Karpas-422 (cell line): ENCODE measurements around the gene NPTXR. TPM values are rescaled to one million over a fixed set of nuclear protein-coding genes. Genes with fewer than 3 reads are reported as not detected.
"Not testable (repeated sequence)": the region's sequence is repeated elsewhere in the genome, so short reads cannot be mapped to it uniquely, and the experiment has no call there.

Experiments
- DNase-seq: peaks from one replicate; pipeline ENCODE4 v3.0.0-alpha.2; 2015
- H2AFZ ChIP-seq: fragments of 200-600 bp; sonication (generic); 2 replicates; pipeline ENCODE4 v1.6.1; 2014; ENCODE audit warnings: antibody characterized with exemption, low read length, mixed read lengths
- H3K27ac ChIP-seq: fragments of 200-600 bp; sonication (generic); 2 replicates; pipeline ENCODE4 v1.5.1; 2014; ENCODE audit warnings: mild to moderate bottlenecking, low read length, moderate library complexity
- H3K27me3 ChIP-seq: fragments of 200-600 bp; sonication (generic); 2 replicates; pipeline ENCODE4 v1.6.1; 2014; ENCODE audit warnings: low read length, mixed read lengths
- H3K36me3 ChIP-seq: fragments of 200-600 bp; sonication (generic); 2 replicates; pipeline ENCODE4 v1.6.1; 2014; ENCODE audit warnings: low read length, mixed read lengths; ENCODE audit not compliant: insufficient read depth
- H3K4me1 ChIP-seq: fragments of 200-600 bp; sonication (generic); 2 replicates; pipeline ENCODE4 v1.6.1; 2014; ENCODE audit warnings: mild to moderate bottlenecking, low read length, mixed read lengths
- H3K4me2 ChIP-seq: fragments of 200-600 bp; sonication (generic); 2 replicates; pipeline ENCODE4 v1.6.1; 2014; ENCODE audit warnings: low read length, low read depth, mild to moderate bottlenecking; ENCODE audit not compliant: poor library complexity, severe bottlenecking
- H3K4me3 ChIP-seq: fragments of 200-600 bp; sonication (generic); 2 replicates; pipeline ENCODE4 v1.5.1; 2014; ENCODE audit warnings: mild to moderate bottlenecking, antibody characterized with exemption, low read length, mixed read lengths
- H3K79me2 ChIP-seq: fragments of 200-600 bp; sonication (generic); 2 replicates; pipeline ENCODE4 v1.6.1; 2014; ENCODE audit warnings: mild to moderate bottlenecking, low read length, mixed read lengths
- H3K9ac ChIP-seq: fragments of 200-600 bp; sonication (generic); 2 replicates; pipeline ENCODE4 v1.6.0; 2014; ENCODE audit warnings: low read length
- H3K9me2 ChIP-seq: fragments of 200-600 bp; sonication (generic), shearing (Covaris generic); replicated peaks from 2 replicates; pipeline ENCODE4 v1.6.0; 2014; ENCODE audit warnings: mild to moderate bottlenecking, low read length, moderate library complexity; ENCODE audit not compliant: insufficient read depth
- H3K9me3 ChIP-seq: fragments of 300-700, 200-600 bp; sonication (generic); 2 replicates; pipeline ENCODE4 v1.6.1; 2014; ENCODE audit warnings: low read length, mixed read lengths
- H4K20me1 ChIP-seq: fragments of 200-600 bp; sonication (generic); 2 replicates; pipeline ENCODE4 v1.6.1; 2014; ENCODE audit warnings: mild to moderate bottlenecking, antibody characterized with exemption, low read length, low read depth; ENCODE audit not compliant: insufficient read depth
- total RNA-seq: library from RNA; depleted of rRNA; stranded (reverse); fragments of >200 nt; shearing (Covaris generic); gene quantifications from 2 replicates; pipeline ENCODE4 v1.2.3, GENCODE V29; 2014; ENCODE audit warnings: low replicate concordance

The NPTXR gene
- total RNA-seq, 1 experiment from 2014 or later, result not detected

DNA sequence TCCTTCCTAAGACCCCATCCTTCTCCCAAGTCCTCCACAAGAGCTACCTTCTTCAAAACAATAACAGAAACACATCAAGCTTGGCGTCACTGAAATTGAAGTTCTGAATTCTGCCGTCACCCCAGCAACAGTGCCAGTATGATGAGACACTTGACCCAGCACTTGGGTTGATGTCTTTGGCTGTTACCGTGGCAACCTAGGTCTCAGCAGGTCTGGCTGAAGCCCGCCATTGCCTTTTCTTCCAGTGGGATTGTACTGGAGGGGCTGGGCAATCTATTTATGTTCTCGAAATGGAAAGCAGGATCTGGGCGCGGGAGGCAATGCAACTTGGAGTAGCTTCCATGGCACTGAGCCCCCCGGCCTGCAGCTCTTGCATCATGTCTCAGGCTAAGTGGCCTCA, 23.8 kb downstream of the NPTXR start:
- Histone ChIP-seq H3K4me1 (no peaks in the 10 kb centered on the region), H3K4me2 (no peak overlapping the region), H3K9me2 (no peaks in the 10 kb centered on the region)

DNA sequence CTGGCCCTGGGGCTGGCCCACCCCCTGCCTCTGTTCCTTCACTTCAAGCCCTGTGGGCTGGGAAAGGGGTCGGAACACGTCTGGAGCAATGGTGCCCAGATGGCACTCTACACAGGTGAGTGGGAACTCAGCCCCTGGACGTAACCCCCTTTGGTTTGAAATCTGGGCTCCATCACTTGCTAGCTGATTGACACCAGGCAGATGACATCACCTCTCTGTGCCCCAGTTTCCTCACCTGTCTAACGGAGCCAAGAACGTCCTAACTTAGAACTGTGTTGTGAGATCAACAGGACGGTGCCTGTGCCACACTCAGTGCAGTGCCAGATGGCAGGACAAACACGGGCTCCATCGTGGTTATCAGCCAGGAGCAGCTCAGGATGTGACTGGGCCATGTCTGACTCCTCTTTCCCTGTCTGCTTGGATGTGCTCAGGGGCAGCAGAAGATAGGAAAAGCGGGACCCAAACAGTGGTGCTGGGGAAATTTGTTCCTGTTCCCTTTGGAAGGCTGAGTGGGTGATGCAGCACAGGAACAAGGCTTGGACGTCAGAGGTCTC, 24.4 kb downstream of the NPTXR start:
- no peak overlapping the region for H3K4me2 ChIP-seq
- H3K27ac ChIP-seq, result no peak overlapping the region
- no peak overlapping the region for H3K4me3 ChIP-seq
- no peaks in the 10 kb centered on the region for H3K27me3 ChIP-seq
- H4K20me1 ChIP-seq, result no peaks in the 10 kb centered on the region
- no peaks in the 10 kb centered on the region for H3K9me2 ChIP-seq
- H3K9ac ChIP-seq, result no peak overlapping the region
- no peaks in the 10 kb centered on the region for H3K79me2 ChIP-seq
- H3K36me3 ChIP-seq, result no peaks in the 10 kb centered on the region
- no peaks in the 10 kb centered on the region for H3K9me3 ChIP-seq
- no peak for DNase-seq
- H2AFZ ChIP-seq, result no peak overlapping the region
- no peaks in the 10 kb centered on the region for H3K4me1 ChIP-seq

More for the DNA sequence above, 23.8 kb downstream of the NPTXR start:
- DNase-seq, result no peak
- Histone ChIP-seq H3K9me3 (no peaks in the 10 kb centered on the region), H3K36me3 (no peaks in the 10 kb centered on the region), H3K4me3 (no peak overlapping the region), H4K20me1 (peaks cover 1% of the 10 kb centered on the region; the same call in 1 of the 2 replicates), H3K27ac (no peak overlapping the region), H2AFZ (no peak overlapping the region), H3K9ac (no peak overlapping the region), H3K27me3 (no peaks in the 10 kb centered on the region), H3K79me2 (no peaks in the 10 kb centered on the region)

DNA sequence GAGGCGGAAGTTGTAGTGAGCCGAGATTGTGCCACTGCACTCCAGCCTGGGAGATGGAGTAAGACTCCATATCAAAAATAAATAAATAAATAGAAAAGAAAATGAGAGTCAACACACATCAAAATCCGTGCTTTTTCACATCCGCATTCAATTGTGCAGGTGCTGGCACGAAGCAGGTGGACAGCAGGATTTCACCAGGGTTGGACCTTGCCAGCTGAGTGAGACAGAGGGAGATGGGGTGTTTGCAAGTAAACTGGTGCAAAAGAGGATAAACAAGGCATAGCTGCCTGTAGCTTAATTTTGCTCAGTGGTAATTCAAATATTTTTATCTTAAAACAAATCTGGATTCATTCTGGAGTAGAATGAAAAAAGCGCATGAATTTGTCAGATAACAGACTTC, 26.6 kb downstream of the NPTXR start:
- H3K36me3 ChIP-seq, result no peaks in the 10 kb centered on the region
- no peak for DNase-seq
- no peaks in the 10 kb centered on the region for H3K9me3 ChIP-seq
- H3K4me1 ChIP-seq, result no peaks in the 10 kb centered on the region
- H3K4me2 ChIP-seq, result no peak overlapping the region
- no peak overlapping the region for H3K9ac ChIP-seq
- no peaks in the 10 kb centered on the region for H4K20me1 ChIP-seq
- H2AFZ ChIP-seq, result no peak overlapping the region
- H3K79me2 ChIP-seq, result no peaks in the 10 kb centered on the region
- no peaks in the 10 kb centered on the region for H3K9me2 ChIP-seq
- H3K4me3 ChIP-seq, result no peak overlapping the region
- H3K27me3 ChIP-seq, result no peaks in the 10 kb centered on the region
- H3K27ac ChIP-seq, result no peak overlapping the region

DNA sequence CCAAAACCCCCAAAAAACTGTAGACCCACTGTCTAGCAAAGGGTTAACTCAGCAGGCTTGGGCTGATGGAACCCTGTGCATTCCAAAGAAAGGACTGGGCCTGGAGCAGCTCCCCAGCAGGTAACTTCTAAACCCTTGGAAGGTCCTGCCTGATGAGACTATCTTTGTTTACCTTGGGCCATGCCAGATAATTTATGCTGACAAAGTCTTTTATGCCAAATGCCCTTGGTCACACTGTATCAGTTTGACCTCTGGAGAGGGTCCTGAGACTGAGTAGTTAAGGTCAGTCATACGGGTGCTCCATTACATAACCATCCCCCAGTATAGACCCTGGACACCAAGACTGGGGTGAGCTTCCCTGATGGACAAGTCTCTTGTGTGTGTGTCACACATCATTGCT, 28.0 kb downstream of the NPTXR start:
- Histone ChIP-seq H4K20me1 (no peaks in the 10 kb centered on the region), H3K9me2 (no peaks in the 10 kb centered on the region), H3K4me3 (no peak overlapping the region), H3K27ac (no peak overlapping the region), H3K79me2 (no peaks in the 10 kb centered on the region), H3K36me3 (no peaks in the 10 kb centered on the region), H3K4me2 (no peak overlapping the region), H3K9ac (no peak overlapping the region), H3K9me3 (no peaks in the 10 kb centered on the region), H2AFZ (no peak overlapping the region), H3K27me3 (no peaks in the 10 kb centered on the region; the same call in 1 of the 2 replicates), H3K4me1 (no peaks in the 10 kb centered on the region)
- no peak for DNase-seq

DNA sequence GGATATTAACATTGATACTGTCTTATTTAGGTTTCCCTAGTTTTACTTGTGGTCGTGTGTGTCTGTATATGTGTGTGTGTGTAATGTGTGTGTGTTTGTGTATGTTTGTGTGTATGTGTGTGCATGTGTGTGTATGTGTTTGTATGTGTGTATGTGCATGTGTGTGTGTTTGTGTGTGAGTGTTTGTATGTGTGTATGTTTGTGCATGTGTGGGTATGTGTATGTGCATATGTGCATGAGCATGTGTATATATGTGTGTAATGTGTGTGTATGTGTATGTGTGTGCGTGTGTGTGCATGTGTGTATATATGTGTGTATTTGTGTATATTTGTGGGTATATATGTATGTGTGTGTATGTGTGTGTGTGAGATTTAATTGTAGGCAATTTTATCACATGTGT, 32.6 kb downstream of the NPTXR start:
- Histone ChIP-seq H3K4me3 (no peak overlapping the region), H3K9me2 (no peaks in the 10 kb centered on the region), H3K4me2 (no peak overlapping the region), H3K27me3 (no peaks in the 10 kb centered on the region; the same call in 1 of the 2 replicates), H3K4me1 (no peaks in the 10 kb centered on the region), H3K9ac (no peak overlapping the region), H4K20me1 (no peaks in the 10 kb centered on the region), H3K79me2 (no peaks in the 10 kb centered on the region), H2AFZ (no peak overlapping the region), H3K9me3 (peaks cover 5% of the 10 kb centered on the region; the same call in 1 of the 2 replicates), H3K27ac (no peak overlapping the region), H3K36me3 (no peaks in the 10 kb centered on the region)
- no peak for DNase-seq

DNA sequence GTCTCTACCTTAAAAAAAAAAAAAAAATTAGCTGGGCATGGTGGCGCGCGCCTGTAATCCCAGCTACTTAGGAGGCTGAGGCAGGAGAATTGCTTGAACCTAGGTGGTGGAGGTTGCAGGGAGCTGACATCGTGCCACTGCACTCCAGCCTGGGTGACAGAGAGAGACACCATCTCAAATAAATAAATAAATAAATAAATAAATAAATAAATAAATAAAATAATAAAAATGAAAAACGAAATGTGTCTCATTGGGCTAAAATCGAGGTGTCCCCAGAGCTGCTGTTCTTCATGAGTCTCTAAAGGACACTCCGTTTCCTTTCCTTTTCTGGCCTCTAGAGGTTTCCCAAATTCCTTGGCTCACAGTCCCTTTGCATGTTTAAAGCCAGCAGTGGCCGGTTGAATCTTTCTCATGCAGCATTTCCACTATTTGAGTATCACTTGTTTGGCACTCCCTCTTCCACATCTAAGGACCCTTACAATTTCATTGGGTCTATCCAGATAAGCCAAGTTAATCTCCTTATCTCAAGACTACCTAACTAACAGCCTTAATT, 38.7 kb downstream of the NPTXR start:
- H3K4me2 ChIP-seq, H3K27ac ChIP-seq, H3K27me3 ChIP-seq, H3K4me3 ChIP-seq, H3K4me1 ChIP-seq, H3K9me3 ChIP-seq, DNase-seq, H2AFZ ChIP-seq, H4K20me1 ChIP-seq, H3K9ac ChIP-seq, H3K9me2 ChIP-seq, H3K79me2 ChIP-seq, H3K36me3 ChIP-seq: not testable (repeated sequence)

DNA sequence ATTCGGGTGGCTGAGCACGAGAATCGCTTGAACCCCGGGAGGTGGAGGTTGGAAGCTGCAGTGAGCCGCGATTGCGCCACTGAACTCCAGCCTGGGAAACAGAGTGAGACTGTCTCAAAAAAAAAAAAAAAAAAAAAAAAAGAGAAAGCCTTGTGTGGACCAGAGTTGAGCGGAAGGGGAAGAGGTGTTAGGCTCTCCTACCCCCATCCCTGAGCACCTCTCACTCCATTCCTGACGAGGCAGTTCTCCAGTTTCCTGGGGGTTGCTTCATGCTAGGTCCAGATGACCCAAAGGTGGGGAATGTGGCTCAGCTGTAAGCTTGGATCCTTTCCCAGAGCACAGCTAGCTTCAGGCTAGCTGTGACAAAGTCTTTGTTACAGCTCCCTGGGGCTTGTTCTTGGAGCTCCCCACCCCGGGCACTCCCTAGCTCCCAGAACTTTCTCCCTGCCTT, 41.1 kb downstream of the NPTXR start:
- Histone ChIP-seq H3K9me3 (peaks cover 7% of the 10 kb centered on the region), H3K4me2 (no peak overlapping the region), H3K27ac (no peak overlapping the region), H3K9me2 (no peaks in the 10 kb centered on the region), H3K9ac (no peak overlapping the region), H3K27me3 (no peaks in the 10 kb centered on the region), H3K4me3 (no peak overlapping the region), H3K4me1 (no peaks in the 10 kb centered on the region), H2AFZ (no peak overlapping the region), H4K20me1 (no peaks in the 10 kb centered on the region), H3K79me2 (no peaks in the 10 kb centered on the region), H3K36me3 (no peaks in the 10 kb centered on the region)
- DNase-seq, result no peak

DNA sequence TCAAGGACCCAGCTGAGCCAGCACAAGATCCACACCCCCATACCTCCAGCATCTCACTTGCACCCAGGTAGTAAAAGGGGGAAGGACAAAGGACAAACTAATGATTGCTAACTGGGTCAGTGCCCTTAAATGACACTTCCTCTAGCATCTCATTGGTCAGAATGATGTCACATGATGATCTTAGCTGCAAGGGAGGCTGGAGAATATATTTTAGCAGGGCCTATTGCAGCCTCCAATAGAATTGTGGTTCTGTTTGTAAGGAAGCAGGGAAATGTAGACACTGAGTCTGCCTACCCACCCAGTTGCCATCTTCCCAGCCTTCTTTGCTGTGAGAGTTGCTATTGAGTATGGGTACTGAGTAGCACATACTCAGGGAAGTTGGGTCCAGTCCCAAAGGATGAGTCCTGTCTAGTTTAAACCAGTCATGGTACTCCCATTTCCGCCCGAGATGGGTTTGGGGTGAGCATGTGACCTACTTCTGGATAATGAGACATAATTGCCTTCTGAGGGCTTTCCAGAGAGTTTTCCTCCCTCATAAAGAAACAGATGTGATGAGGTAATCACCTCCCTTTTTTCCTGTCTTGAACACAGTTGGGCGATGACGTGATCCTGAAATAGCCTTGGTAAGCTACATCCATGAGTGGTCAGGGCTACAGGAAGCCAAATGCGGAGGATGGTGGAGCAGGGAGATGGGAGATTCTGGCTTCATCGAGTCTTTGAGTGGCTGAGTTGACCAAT, 44.4 kb downstream of the NPTXR start:
- H3K36me3 ChIP-seq, result no peaks in the 10 kb centered on the region
- H3K9ac ChIP-seq, result no peak overlapping the region
- H3K4me1 ChIP-seq, result peaks cover 2% of the 10 kb centered on the region
- H3K4me2 ChIP-seq, result no peak overlapping the region
- no peak overlapping the region for H2AFZ ChIP-seq
- no peaks in the 10 kb centered on the region for H3K9me2 ChIP-seq
- no peak overlapping the region for H3K4me3 ChIP-seq
- DNase-seq, result peak; percentile 46
- no peaks in the 10 kb centered on the region for H4K20me1 ChIP-seq
- H3K9me3 ChIP-seq, result peaks cover 7% of the 10 kb centered on the region
- H3K27me3 ChIP-seq, result no peaks in the 10 kb centered on the region
- H3K27ac ChIP-seq, result no peak overlapping the region
- no peaks in the 10 kb centered on the region for H3K79me2 ChIP-seq
